Lower leg skin (tissue), 4 donors: Measurements from ENCODE around the gene SH3BP2. TPM values are rescaled to one million over a fixed set of nuclear protein-coding genes. Genes with fewer than 3 reads are reported as not detected.
A peak's percentile ranks its signal among the peaks of the same experiment; 100 is the strongest.

ENCODE experiments used
- DNase-seq, 2 donors: peaks; one replicate each; pipeline ENCODE4 v3.0.0-alpha.2; 2019; ENCODE audit warnings: low spot score in 2 of 2
- H3K4me3 ChIP-seq: fragments of 200-600 bp; sonication (generic); 2 replicates; pipeline ENCODE4 v1.5.1; 2017; ENCODE audit warnings: mild to moderate bottlenecking, low read depth; ENCODE audit not compliant: poor library complexity, severe bottlenecking
- CTCF ChIP-seq, 3 donors: fragments of 450-650 bp; IDR thresholded peaks; one replicate each; pipeline ENCODE4 v1.5.1; 2016; ENCODE audit warnings: antibody characterized with exemption in 3 of 3, mild to moderate bottlenecking in 3 of 3, moderate library complexity in 2 of 3
- POLR2A ChIP-seq, 2 donors: fragments of 450-650 bp; IDR thresholded peaks; one replicate each; pipeline ENCODE4 v1.6.1; 2016 to 2017; ENCODE audit warnings: antibody characterized with exemption in 2 of 2, mild to moderate bottlenecking in 1 of 2, moderate library complexity in 1 of 2
- WGBS, 2 donors: methylation state at CpG; one replicate each; pipeline ENCODE4 v1.1.5; 2018; 5-methylcytosine and 5-hydroxymethylcytosine counted together
- intact Hi-C: fragments of 100-400 bp; cut with DNase I; formaldehyde crosslinking; loops from one replicate; pipeline ENCODE4 v1.15.0; 2023; ENCODE audit warnings: low total_unique reads
- total RNA-seq, 4 donors: library from RNA; depleted of rRNA; stranded (reverse); fragments of >200 nt; gene quantifications; one replicate each; pipeline ENCODE4 v1.1.0, GENCODE V29; 2016

Gene SH3BP2
- total RNA-seq, 4 donors from 2014 or later: 106 to 291 (median 178) TPM

- intact Hi-C loops: no loop called here
- H3K4me3 ChIP-seq: no peak overlapping the region
- WGBS, 2 donors: 8 to 15% methylated on average over 24 to 29 of the region's 29 CpGs
- DNase-seq: peak in 1 of 2 donors; percentile 95
- no peak for TF ChIP-seq POLR2A (IDR thresholded peaks at IDR 0.05)
- no peak for TF ChIP-seq CTCF (IDR thresholded peaks at IDR 0.05)
These were observed 8.1 kb downstream of the SH3BP2 start for GRCh38 chr4:2800691-2801596.

GRCh38 chr4:2802618-2803531, 10.0 kb downstream of the SH3BP2 start:
- WGBS, 2 donors: 92 to 94% methylated on average over 24 to 27 of the region's 27 CpGs
- no peak overlapping the region for H3K4me3 ChIP-seq
- intact Hi-C loops: no loop called here
- peak in 1 of 2 donors; percentile 85 for DNase-seq
- TF ChIP-seq CTCF (IDR thresholded peaks at IDR 0.05) (no peak), POLR2A (IDR thresholded peaks at IDR 0.05) (no peak)

DNA sequence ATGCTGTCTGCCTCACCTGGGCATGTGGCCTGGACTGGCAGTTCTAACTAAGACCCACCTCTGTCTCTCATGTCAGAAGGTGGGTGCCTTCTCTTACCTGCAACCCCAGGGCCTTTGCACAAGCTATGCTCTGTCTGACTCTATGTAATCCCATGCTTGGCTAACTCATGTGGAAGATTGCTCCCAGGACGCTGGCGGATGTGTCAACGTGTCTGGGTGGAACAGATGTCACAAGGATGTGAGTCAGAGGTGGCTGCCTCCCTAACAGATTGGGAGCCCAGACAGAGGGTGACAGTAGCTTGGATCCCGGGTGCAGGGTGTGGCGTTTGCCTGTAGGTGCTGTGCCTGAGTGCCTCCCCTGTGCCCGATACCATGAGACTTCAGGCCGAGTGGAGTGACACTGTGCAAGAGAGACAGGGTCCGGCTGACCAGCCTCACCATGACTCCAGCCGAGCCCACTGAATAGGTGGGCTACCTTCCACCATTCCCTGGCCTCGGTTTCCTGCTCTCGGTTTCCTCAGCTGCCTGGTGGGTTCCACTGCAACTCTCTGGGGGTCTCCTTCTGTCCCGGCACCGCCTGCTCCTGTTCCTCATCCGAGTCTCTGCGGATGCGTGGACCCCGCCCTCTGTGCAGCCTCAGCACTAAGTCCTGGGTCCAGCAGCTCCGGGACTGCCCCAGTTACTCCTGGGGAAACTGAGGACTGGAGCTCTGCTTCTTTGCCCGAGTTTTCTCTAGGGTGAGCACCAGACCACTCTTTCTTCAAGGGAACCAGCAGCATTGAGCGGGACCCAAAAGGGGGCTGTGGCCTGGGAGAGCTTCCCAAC, 11.0 kb downstream of the SH3BP2 start:
- H3K4me3 ChIP-seq: no peak overlapping the region
- no peak for TF ChIP-seq POLR2A (IDR thresholded peaks at IDR 0.05)
- no peak for TF ChIP-seq CTCF (IDR thresholded peaks at IDR 0.05)
- 57 to 59% methylated on average over 18 to 20 of the region's 20 CpGs for WGBS, 2 donors
- DNase-seq: peak; percentile 90 to 94
- intact Hi-C loops: no loop called here

DNA sequence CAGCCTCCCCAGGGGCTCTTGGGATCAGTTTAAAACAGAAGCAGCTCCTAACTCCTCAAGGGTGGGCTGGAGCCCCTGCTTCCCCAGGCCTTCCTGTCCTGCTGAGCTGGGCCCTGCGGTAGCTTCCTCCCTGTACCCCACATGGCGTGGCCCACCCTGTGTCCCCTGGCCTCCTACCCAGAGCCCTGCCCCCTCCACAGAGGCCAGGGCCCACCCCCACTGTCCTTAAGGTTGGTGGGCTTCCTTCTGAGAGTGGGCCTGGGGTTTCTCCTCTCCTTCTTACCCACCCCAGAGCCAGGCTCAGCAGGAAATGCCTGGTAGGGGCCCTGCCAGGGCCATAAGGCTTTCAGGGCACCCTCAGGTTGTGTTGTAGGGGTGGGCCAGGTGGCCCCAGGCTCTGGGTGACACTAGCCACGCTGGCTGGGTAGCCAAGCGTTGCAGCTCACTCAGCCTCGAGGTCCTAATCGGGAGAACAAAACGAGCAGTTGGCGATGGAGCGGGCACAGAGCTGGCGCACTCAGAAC, 11.6 kb downstream of the SH3BP2 start:
- TF ChIP-seq POLR2A (IDR thresholded peaks at IDR 0.05): no peak
- no peak for TF ChIP-seq CTCF (IDR thresholded peaks at IDR 0.05)
- intact Hi-C loops: no loop called here
- WGBS, 2 donors: 59 to 91% methylated on average over 9 to 10 of the region's 10 CpGs
- DNase-seq: peak in 1 of 2 donors; percentile 86
- no peak overlapping the region for H3K4me3 ChIP-seq

- DNase-seq: peak in 1 of 2 donors; percentile 91
- TF ChIP-seq POLR2A (IDR thresholded peaks at IDR 0.05) (no peak), CTCF (IDR thresholded peaks at IDR 0.05) (no peak)
- no peak overlapping the region for H3K4me3 ChIP-seq
- intact Hi-C loops: no loop called here
- 61 to 71% methylated on average over 6 to 13 of the region's 13 CpGs for WGBS, 2 donors
These were observed 12.2 kb downstream of the SH3BP2 start for GRCh38 chr4:2804973-2805501.
